HG03280 (cell line): ENCODE data around the gene SIN3B.
A peak's percentile ranks its signal among the peaks of the same experiment; 100 is the strongest.

Source experiments
- ATAC-seq: cut with Tn5 transposase; IDR thresholded peaks from one replicate; pipeline ENCODE4 v1.9.1; 2021; ENCODE audit warnings: mild to moderate bottlenecking, moderate library complexity; ENCODE audit not compliant: unreplicated experiment

SIN3B gene

DNA sequence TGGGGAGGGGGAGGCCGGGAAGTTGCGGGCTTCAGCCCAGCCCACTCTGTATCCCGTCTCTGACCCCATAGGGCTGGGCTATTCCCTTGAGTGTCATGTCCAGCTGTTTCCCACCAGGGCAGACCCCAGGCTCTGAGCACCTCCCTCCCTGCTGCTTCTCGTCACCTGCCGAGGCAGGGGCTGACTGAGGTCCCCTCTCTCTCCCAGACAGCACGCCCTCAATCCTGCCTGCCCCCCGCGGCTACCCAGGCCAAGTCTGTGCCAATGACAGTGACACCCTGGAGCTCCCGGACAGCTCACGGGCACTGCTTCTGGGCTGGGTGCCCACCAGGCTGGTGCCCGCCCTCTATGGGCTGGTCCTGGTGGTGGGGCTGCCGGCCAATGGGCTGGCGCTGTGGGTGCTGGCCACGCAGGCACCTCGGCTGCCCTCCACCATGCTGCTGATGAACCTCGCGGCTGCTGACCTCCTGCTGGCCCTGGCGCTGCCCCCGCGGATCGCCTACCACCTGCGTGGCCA lies 60.2 kb downstream of the SIN3B start:
- peak; percentile 4 for ATAC-seq

DNA sequence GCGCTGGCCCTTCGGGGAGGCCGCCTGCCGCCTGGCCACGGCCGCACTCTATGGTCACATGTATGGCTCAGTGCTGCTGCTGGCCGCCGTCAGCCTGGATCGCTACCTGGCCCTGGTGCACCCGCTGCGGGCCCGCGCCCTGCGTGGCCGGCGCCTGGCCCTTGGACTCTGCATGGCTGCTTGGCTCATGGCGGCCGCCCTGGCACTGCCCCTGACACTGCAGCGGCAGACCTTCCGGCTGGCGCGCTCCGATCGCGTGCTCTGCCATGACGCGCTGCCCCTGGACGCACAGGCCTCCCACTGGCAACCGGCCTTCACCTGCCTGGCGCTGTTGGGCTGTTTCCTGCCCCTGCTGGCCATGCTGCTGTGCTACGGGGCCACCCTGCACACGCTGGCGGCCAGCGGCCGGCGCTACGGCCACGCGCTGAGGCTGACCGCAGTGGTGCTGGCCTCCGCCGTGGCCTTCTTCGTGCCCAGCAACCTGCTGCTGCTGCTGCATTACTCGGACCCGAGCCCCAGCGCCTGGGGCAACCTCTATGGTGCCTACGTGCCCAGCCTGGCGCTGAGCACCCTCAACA lies 60.8 kb downstream of the SIN3B start:
- ATAC-seq: no peak

DNA sequence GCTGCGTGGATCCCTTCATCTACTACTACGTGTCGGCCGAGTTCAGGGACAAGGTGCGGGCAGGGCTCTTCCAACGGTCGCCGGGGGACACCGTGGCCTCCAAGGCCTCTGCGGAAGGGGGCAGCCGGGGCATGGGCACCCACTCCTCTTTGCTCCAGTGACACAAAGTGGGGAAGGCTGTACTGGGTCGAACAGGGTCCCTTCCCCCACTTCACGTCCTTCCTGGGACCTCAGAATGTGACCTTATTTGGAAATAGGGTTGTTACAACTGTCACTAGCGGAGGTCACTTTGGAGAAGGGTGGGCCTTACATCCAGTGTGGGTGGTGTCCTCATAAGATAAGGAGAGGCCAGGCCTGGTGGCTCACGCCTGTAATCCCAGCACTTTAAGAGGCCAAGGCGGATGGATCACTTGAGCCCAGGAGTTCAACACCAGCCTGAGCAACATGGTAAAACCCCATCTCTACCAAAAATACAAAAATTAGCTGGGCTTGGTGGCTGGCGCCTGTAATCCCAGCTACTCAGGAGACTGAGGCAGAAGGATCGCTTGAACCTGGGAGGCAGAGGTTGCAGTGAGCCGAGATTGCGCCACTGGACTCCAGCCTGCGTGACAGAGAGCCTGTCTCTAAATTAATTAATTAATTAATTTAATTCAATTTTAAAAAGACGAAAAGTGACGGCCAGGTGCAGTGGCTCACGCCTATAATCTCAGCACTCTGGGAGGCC lies 61.4 kb downstream of the SIN3B start:
- no peak for ATAC-seq

DNA sequence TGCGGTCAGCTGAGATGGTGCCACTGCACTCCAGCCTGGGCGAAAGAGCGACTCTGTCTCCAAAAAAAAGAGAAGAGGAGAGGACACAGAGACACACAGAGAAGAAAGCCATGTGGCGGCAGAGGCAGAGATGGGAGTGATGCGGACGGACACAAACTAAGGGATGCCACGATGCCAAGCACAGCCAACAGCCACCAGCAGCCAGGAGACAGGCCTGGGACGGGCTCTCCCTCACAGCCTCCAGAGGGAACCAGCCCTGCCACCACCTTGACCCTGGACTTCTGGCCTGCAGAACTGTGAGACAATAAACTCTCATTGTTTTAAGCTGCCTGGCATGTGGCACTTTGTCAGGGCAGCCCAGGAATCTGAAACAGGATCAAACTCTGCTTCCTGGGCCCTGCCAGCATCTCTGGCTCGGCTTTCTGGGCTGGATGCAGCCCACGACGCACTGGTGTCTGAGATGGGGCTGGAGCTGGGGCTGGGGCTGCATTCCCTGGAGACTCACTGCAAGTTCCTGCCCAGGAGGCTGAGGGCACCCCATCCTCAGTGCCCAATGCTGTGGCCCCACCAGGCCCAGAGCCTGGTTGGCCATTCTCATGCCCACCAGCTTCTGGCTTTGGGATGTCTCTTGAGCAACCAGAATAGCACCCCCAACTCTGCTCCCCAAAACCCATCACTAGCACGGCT lies 62.6 kb downstream of the SIN3B start:
- no peak for ATAC-seq

DNA sequence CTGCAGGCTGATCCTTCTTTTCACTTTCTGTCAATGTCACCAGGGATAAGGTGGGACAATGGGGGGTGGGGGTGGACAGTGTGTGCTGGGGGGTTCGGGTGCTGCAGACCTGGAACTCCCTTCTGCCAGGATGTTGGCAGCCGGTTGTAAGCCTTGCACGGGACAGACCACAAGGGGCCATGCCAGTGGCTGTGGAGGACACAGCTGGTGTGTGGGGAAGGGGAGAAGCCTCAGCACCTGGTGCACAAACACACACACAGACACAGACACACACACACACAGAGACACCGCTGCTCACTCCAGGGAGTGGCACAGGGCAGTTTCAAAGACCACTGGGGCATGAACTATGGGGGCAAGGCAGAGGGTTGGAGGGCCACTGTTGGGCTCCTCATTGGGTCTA lies 63.2 kb downstream of the SIN3B start:
- ATAC-seq: no peak

DNA sequence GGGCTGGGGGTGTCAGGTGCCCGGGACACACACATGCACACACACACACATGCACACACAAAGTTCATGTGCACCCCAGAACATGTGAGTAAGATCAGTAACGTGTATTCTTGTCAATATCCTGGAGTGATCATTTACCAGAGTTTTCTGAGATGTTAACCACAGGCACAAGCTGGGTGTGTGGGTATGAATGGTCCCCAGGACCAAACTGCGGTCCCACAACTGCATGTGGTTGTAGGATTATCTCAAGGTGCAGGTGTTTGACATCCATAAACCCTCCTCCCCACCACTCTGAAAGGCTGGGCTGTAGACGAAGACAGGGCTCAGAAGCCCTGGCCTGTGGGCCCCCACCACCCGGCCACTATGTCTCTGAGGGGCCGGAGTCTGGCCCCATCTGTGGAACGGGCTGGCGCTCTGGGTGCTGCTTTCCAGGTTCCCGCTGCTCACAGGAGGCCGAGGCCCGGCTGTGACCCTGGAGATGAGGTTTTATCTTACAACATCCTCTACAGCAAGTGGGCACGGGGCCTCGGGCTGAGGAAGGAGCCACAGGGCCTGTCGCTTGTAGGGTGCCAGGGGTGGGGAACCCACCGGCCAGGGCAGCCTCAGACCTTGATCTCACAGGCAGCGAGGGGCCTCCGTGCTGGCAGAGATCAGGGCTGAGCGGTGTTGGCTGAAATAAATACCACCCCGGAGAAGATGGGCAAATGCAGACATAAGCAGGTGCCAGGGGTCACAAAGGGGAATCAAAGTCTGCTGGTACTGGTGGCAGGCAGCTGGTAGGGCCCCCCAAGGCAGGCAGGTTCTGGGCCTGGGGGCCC lies 63.9 kb downstream of the SIN3B start:
- ATAC-seq: no peak

DNA sequence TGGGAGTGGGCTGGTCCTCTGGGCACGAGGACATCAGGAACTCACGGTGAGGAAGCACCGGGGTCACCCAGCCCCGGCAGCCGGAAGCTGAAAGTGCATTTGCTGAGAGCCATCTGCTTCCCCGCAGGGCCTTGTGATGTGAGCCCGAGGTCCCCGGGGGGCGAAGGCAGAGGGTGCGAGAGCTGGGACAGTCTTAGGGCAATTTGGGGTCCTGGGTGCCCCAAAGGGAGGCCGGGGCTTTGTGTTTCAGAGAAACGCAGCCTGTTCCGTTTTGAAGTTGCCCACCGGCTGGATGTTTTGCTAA lies 64.4 kb downstream of the SIN3B start:
- no peak for ATAC-seq

DNA sequence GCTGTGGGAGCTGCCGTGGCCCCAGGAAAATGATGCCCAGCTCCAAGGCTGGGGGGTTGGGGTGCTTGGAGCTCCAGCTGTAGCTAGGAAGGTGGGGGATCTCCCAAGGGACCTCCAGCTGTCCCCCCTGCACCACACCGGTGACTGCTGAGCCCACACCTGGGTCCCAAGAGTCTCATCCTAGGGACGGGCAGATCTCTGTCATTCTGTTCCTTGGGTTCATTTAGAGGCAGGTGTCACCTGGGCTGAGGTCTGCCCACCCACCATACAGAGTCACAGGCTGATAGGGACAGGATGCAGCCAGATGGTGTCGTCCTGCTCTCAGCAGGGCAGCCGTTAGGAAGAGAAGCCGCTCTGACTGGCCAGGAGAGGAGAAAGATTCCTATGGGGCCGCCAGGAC lies 64.9 kb downstream of the SIN3B start:
- no peak for ATAC-seq

DNA sequence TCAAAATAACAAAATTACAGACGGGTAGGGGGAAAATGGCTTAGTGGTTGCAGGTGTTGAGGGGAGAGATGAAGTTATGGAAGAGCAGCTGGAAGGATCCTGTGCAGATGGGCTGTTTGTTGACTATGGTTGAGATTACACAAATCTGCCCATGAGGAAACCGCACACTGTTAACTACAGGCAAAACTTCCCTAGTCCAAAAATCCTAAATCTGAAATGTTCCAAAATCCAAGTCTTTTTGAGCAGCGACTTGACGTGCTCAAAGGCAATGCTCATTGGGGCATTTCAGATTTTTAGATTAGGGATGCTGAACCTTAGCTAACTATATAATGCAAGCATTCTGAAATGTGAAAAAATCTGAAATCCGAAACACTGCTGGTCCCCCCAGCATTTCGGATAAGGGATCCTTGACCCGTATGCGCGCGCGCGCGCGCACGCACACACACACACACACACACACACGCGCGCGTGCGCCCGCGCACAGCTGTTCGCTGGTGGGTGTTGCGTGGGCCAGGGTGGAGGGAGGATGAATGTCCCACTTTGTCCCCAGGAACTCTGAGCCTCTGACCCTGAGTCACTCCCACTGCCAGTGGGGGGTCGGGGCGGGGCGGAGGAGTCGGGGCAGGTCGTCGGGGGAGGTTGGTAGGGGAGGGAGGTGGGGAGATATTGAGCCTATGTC lies 66.4 kb downstream of the SIN3B start:
- no peak for ATAC-seq

DNA sequence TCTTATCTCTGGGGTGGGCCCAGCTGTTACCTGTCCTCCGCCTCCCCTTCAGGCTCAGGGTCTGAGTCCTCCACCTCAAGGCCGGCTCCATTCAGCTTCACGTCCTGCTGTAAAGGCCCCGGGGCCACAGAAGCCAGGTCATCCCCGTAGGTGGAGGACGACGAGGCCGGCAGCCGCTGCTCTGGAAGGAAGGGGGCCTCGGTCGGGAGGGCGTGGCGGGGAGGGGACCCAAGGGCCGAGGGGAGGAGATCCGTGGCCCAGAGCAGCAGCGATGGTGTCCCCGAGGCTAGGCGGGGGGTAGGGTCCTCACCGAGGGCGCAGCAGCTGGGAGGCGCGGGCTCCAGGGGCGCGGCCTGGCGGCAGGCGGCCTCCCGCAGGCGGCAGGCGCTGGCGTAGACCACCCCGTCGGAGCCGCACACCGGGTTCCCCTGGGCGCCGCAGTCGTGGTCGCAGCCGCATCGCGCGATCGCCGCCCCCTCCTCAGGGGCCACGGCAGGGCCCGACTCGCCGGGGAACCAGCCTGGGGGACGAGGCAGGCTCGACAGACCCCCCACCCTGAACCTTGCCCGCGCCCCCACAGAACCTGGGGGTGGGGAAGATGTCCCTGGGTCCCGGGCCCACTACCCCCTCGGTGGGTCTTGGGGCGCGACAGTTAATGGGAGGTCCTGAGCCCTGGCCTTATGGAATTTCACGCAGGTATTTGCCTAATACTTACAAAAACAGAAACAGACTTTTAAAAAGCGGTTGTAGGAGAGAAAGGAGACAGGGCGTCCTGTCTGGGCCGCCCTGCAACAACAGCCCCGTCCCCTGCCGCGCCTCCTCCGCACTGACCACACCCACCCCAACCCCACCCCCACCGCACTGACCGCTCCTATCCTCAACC lies 67.2 kb downstream of the SIN3B start:
- ATAC-seq: peak; percentile 43

DNA sequence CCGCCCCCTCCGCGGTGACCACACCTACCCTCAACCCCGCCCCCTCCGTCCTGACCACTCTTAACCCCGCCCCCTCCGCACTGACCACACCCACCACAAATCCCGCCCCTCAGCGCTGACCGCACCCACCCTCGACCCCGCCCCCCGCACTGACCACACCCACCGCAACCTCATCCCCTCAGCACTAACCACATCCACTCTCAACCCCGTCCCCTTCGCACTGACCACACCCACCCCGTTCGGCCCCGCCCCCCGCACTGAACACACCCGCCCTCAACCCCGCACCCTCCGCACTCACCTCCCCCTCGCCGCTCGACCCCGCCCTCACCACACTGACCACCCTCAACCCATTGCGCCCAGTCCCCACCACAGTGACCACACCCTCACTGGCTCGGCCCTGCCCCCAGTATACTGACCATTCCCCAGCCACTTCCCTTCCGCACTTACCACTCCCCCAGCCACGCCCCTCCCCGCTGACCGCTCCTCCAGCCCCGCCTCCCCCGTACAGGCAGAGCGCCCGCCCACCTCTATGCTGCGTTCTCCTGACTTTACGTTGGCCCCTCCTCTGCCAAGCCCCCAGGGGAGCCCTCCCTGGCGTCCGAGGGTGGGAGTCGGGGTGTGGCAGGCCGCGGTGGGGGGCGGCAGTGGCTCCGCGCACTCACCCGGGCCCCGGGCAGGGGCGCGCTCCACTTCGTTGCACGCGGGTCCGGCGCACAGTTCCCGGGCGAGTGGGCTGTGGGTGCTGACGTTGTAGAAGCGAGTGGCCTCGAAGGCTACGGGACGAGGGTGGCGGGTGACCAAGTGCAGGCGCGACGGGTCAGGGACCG lies 68.0 kb downstream of the SIN3B start:
- peak; percentile 51 for ATAC-seq

DNA sequence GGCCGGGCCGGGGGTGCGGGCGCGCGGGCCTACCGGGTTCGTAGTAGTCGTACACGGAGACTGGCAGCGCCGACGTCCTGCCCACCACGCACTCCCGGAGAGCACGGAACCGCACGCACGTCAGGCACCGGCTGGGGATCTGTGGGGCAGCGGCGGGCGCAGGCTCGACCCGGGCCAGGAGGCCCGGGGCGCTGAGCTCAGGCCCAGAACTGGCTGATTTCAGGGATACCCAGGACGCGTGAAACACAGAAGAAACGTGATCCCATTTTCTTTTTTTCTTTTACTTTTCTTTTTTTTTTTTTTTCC lies 68.6 kb downstream of the SIN3B start:
- no peak for ATAC-seq

DNA sequence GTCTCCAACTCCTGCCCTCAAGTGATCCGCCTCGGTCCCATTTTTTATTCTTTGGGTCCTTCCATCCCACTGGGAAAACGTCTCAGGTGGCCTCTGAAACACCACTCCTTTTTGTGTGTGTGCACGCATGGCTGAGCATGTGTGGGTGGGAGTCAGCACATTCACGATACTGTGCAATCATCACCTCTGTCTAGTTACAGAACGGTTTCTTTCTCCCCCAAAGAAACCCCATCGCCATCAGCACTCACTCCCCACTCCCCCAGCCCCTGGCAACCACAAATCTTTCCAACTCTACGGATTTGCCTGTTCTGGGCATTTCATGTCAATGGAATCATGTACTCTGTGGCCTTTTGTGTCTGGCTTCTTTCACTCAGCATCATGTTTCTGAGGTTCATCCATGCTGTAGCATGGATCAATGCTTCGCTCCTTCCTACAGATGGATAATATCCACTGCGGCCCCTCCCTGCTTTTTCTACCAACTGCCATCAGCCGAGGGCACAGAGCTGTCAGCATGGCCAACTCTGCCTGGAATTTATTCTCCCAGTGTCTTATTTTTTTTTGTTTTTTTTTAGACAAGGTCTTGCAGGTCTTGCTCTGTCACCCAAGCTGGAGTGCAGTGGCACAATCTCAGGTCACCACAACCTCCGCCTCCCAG lies 69.3 kb downstream of the SIN3B start:
- no peak for ATAC-seq

DNA sequence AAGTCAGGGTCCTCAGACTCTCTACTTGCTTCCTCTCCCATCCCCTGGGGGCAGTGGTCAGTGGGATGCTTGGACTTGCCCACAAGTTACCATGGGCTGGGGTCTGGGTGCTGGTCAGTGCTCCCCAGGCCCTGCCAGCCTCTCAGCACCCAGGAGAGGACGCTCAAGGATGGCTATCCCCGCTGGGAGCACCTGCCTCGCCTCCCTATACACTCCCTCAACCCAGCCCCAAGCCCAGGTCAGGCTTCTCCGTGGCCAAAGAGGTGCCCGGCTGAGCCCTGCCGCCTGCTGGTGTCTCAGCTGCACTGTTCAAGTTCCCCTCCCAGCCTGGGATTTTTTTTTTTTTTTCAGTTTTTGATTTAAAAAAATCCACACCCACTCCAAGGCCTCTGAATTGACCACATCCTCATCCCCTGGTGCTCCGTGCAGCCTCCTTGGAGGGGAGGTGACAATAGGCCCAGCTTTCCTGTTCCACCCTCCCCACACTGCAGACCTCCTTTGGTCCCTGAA lies 70.4 kb downstream of the SIN3B start:
- ATAC-seq: no peak

DNA sequence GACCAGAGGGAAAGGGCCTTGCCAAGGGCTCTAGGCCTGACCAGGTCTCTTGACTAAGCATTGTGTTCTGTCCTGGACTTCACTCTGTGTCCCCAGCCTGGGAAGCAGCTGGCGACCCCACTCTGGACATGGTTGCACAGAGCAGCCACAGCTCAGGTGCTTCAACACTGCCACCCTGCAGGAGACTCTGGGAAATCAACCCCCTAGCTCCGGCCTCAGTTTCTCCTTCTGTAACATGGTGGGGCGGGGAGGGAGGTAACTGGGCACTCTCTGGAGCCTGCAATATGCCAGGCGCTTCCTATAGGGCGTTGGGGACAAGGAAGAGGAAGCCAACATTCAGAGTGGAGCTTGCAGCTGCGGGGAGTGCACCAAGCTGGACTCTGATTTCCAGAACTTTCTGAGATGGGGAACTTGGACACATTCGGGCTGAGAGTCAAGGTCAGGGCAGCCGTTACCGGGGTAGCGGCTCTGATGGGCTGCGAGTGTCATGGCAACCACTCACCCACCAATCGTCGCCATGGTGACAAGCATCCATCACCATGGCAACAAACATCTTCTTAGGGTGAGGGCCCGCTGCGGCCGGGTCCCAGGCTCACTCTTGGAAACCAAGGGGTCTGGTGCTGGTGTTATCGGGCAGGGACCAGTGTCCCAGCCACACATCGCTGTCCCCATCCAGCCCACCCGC lies 72.4 kb downstream of the SIN3B start:
- ATAC-seq: no peak

DNA sequence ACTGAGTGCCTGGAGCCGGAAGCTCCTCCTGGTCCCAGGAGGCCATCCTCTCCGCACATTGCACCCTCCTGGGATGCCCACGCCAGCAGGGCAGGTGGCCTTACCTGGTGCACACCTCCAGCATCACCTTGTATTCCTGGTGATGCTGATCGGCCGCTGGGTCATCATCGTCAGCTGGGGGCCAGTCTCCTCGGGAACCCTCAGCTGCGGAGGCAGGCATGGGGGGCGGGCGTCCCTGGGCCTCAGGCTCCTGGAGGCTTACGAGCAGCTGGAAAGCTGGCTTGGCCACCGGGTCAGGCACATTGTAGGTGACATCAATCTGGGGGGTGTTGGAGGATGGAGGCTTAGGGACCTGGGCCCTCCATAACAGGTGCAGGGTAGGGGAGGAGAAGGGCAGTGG lies 73.3 kb downstream of the SIN3B start:
- ATAC-seq: no peak

DNA sequence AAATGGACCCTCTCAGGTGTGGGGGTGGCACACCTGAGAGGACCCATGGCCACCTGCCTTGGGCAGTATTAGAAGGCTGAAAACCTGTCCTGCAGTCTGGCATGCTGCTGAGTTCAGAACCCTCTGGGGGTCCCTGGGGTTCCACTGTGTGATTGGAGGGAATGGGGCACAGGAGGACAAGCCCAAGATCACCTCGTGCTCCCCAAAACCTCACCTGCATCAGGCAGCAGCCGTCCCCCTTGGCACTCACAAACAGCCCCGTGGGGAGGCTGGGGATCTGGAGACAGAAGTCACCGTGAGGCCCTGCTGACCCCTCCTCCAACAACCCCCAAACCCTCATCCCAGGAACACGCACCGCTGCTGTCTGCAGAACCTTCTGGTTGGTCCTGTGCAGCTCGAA lies 74.1 kb downstream of the SIN3B start:
- ATAC-seq: no peak

DNA sequence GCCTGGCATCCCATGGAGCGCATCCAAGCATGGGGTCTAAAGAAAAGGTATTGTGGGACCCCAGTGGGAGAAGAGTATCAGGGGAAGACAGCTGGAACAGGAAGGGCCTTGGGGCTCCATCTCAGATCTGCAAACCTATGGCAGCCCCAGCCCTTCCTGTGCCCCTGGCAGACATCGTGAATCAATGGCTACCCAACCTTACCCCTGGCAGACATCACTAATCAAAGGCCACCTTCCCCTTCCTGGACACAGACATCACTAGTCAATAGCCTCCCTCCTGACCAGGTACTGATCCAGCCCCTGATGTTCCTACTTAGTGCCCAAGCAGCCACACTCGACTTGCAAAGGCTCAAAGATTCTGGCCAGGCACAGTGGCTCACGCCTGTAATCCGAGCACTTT lies 75.4 kb downstream of the SIN3B start:
- ATAC-seq: no peak
